Osteoblast (primary cell): ENCODE results near the gene ANKRD2. TPM values are rescaled to one million over a fixed set of nuclear protein-coding genes. Genes with fewer than 3 reads are reported as not detected.

Experiments
- DNase-seq: peaks from one replicate; pipeline ENCODE4 v3.0.0; 2011; ENCODE audit warnings: low spot score, mixed read lengths; ENCODE audit not compliant: insufficient read length; ENCODE audit errors: missing footprints
- H2AFZ ChIP-seq: 2 replicates; pipeline ENCODE4 v1.6.0; 2011; ENCODE audit warnings: mild to moderate bottlenecking, low read length
- H3K27ac ChIP-seq: 2 replicates; pipeline ENCODE4 v1.5.1; 2011; ENCODE audit warnings: mild to moderate bottlenecking, low read depth, low read length, moderate library complexity
- H3K27me3 ChIP-seq: 2 replicates; pipeline ENCODE4 v1.6.0; 2012; ENCODE audit warnings: mild to moderate bottlenecking, control low read depth, inconsistent platforms, low read length, moderate library complexity; ENCODE audit not compliant: insufficient read depth
- H3K36me3 ChIP-seq: 2 replicates; pipeline ENCODE4 v1.5.1; 2011; ENCODE audit warnings: mild to moderate bottlenecking, low read length, control low read depth, moderate library complexity; ENCODE audit not compliant: insufficient read depth
- H3K4me1 ChIP-seq: 2 replicates; pipeline ENCODE4 v1.5.1; 2011; ENCODE audit warnings: mild to moderate bottlenecking, low read length, control low read depth, moderate library complexity; ENCODE audit not compliant: insufficient read depth
- H3K4me2 ChIP-seq: 2 replicates; pipeline ENCODE4 v1.6.0; 2011; ENCODE audit warnings: mild to moderate bottlenecking, low read length; ENCODE audit not compliant: insufficient read depth
- H3K4me3 ChIP-seq: fragments of 200-600 bp; sonication (generic); 3 replicates; pipeline ENCODE4 v1.5.1; 2012; ENCODE audit warnings: mild to moderate bottlenecking, low read length, inconsistent platforms; ENCODE audit not compliant: insufficient read depth
- H3K79me2 ChIP-seq: 2 replicates; pipeline ENCODE4 v1.6.0; 2012; ENCODE audit warnings: mild to moderate bottlenecking, low read length, control low read depth, inconsistent platforms; ENCODE audit not compliant: insufficient read depth
- H3K9me3 ChIP-seq: 2 replicates; pipeline ENCODE4 v1.5.1; 2011; ENCODE audit warnings: low read depth, low read length, control low read depth
- H4K20me1 ChIP-seq: 2 replicates; pipeline ENCODE4 v1.6.0; 2012; ENCODE audit warnings: mild to moderate bottlenecking, low read length, control low read depth; ENCODE audit not compliant: insufficient read depth
- CTCF ChIP-seq: IDR thresholded peaks from 2 replicates; pipeline ENCODE4 v1.5.1; 2011; ENCODE audit warnings: mild to moderate bottlenecking, low read depth, low read length, moderate library complexity; ENCODE audit errors: extremely low read depth
- total RNA-seq: library from RNA; depleted of rRNA; stranded (reverse); fragments of >200 nt; gene quantifications from 2 replicates; pipeline ENCODE4 v1.2.3, GENCODE V29; 2012

Gene ANKRD2
- total RNA-seq, 1 donor = 0.72 TPM

- Histone ChIP-seq H3K4me1 (peaks cover 20% of the 10 kb centered on the region), H3K27me3 (no peaks in the 10 kb centered on the region)
Observed at GRCh38 chr10:97570146-97570788, 2.3 kb upstream of the ANKRD2 start.

GRCh38 chr10:97570789-97571471 lies 1.6 kb upstream of the ANKRD2 start:
- H3K27ac ChIP-seq = no peak overlapping the region

More at GRCh38 chr10:97570146-97570788, 2.3 kb upstream of the ANKRD2 start:
- H3K36me3 ChIP-seq = peaks cover 12% of the 10 kb centered on the region
- H3K79me2 ChIP-seq = peaks cover 2% of the 10 kb centered on the region
- H3K27ac ChIP-seq = no peak overlapping the region
- no peaks in the 10 kb centered on the region for H3K9me3 ChIP-seq
- no peak for DNase-seq
- H4K20me1 ChIP-seq = no peaks in the 10 kb centered on the region
- no peak overlapping the region for H3K4me2 ChIP-seq
- no peak overlapping the region for H2AFZ ChIP-seq
- H3K4me3 ChIP-seq = no peak overlapping the region
- no peak for TF ChIP-seq CTCF

GRCh38 chr10:97571622-97572021 lies 957 bp upstream of the ANKRD2 start:
- Histone ChIP-seq H3K27me3 (no peaks in the 10 kb centered on the region), H3K4me3 (no peak overlapping the region), H3K27ac (no peak overlapping the region), H3K4me1 (peaks cover 20% of the 10 kb centered on the region), H2AFZ (no peak overlapping the region), H3K9me3 (no peaks in the 10 kb centered on the region), H3K36me3 (peaks cover 12% of the 10 kb centered on the region), H4K20me1 (no peaks in the 10 kb centered on the region), H3K79me2 (peaks cover 2% of the 10 kb centered on the region), H3K4me2 (no peak overlapping the region)
- no peak for TF ChIP-seq CTCF
- DNase-seq = no peak

More at GRCh38 chr10:97570789-97571471, 1.6 kb upstream of the ANKRD2 start:
- H3K79me2 ChIP-seq = peaks cover 2% of the 10 kb centered on the region
- TF ChIP-seq CTCF = no peak
- peaks cover 12% of the 10 kb centered on the region for H3K36me3 ChIP-seq
- H2AFZ ChIP-seq = no peak overlapping the region
- DNase-seq = no peak
- no peaks in the 10 kb centered on the region for H3K9me3 ChIP-seq
- peaks cover 20% of the 10 kb centered on the region for H3K4me1 ChIP-seq
- no peaks in the 10 kb centered on the region for H3K27me3 ChIP-seq
- no peaks in the 10 kb centered on the region for H4K20me1 ChIP-seq
- H3K4me2 ChIP-seq = no peak overlapping the region
- H3K4me3 ChIP-seq = no peak overlapping the region

GRCh38 chr10:97573021-97573420 lies 442 bp downstream of the ANKRD2 start:
- no peaks in the 10 kb centered on the region for H4K20me1 ChIP-seq
- peak; percentile 73 for DNase-seq
- H2AFZ ChIP-seq = no peak overlapping the region

More at GRCh38 chr10:97573021-97573420, 442 bp downstream of the ANKRD2 start:
- H3K4me1 ChIP-seq = peaks cover 20% of the 10 kb centered on the region
- no peak overlapping the region for H3K4me3 ChIP-seq
- H3K79me2 ChIP-seq = no peaks in the 10 kb centered on the region
- H3K36me3 ChIP-seq = peaks cover 12% of the 10 kb centered on the region
- no peak for TF ChIP-seq CTCF
- no peaks in the 10 kb centered on the region for H3K27me3 ChIP-seq
- peak overlapping the region; percentile 28 for H3K27ac ChIP-seq
- no peak overlapping the region for H3K4me2 ChIP-seq
- no peaks in the 10 kb centered on the region for H3K9me3 ChIP-seq
